Stimulated activated CD4-positive, alpha-beta T cell treated with anti-CD3 and anti-CD28 coated beads, Interleukin-15, amount 100 ng/mL, for 24 hours (primary cell): ENCODE measurements around the gene GK2.

ENCODE experiments used
- DNase-seq: peaks from one replicate; pipeline ENCODE4 v3.0.0-alpha.2; 2020

GK2 gene

GRCh38 chr4:79408063-79408462 lies at the start of gene GK2:
GK2 (minus strand) TSS chr4:79408228; CDS start chr4:79408200, 28 bp downstream.
- no peak for DNase-seq

- no peak for DNase-seq
These were observed 47.2 kb upstream of the GK2 start for GRCh38 chr4:79455216-79455615.

GRCh38 chr4:79454656-79455055 lies 46.6 kb upstream of the GK2 start:
- DNase-seq = no peak

GRCh38 chr4:79450053-79450452 lies 42.0 kb upstream of the GK2 start:
- no peak for DNase-seq

- no peak for DNase-seq
These were observed 38.1 kb upstream of the GK2 start for GRCh38 chr4:79446145-79446544.

GRCh38 chr4:79445371-79445781 lies 37.3 kb upstream of the GK2 start:
- DNase-seq = no peak

- DNase-seq = no peak
These were observed 34.4 kb upstream of the GK2 start for GRCh38 chr4:79442422-79442821.

- no peak for DNase-seq
These were observed 31.5 kb upstream of the GK2 start for GRCh38 chr4:79439489-79439888.

- DNase-seq = no peak
These were observed 23.8 kb upstream of the GK2 start for GRCh38 chr4:79431839-79432238.

GRCh38 chr4:79429113-79429903 lies 21.3 kb upstream of the GK2 start:
- no peak for DNase-seq

GRCh38 chr4:79426989-79427388 lies 19.0 kb upstream of the GK2 start:
- no peak for DNase-seq

- no peak for DNase-seq
These were observed 17.6 kb upstream of the GK2 start for GRCh38 chr4:79425586-79425985.

- DNase-seq = no peak
These were observed 13.5 kb upstream of the GK2 start for GRCh38 chr4:79421483-79421882.

- DNase-seq = no peak
These were observed 5.9 kb upstream of the GK2 start for GRCh38 chr4:79413886-79414285.

GRCh38 chr4:79413032-79413885 lies 5.2 kb upstream of the GK2 start:
- DNase-seq = no peak

- no peak for DNase-seq
These were observed 3.4 kb downstream of the GK2 start for GRCh38 chr4:79404666-79405065.

GRCh38 chr4:79403356-79403755 lies 4.7 kb downstream of the GK2 start:
- no peak for DNase-seq

GRCh38 chr4:79402332-79402851 lies 5.6 kb downstream of the GK2 start:
- no peak for DNase-seq

GRCh38 chr4:79399076-79399475 lies 9.0 kb downstream of the GK2 start:
- no peak for DNase-seq

GRCh38 chr4:79397951-79398350 lies 10.1 kb downstream of the GK2 start:
- no peak for DNase-seq

- no peak for DNase-seq
These were observed 11.2 kb downstream of the GK2 start for GRCh38 chr4:79396794-79397193.

- DNase-seq = no peak
These were observed 12.2 kb downstream of the GK2 start for GRCh38 chr4:79395841-79396240.

GRCh38 chr4:79390890-79391289 lies 17.1 kb downstream of the GK2 start:
- DNase-seq = no peak

GRCh38 chr4:79385641-79386040 lies 22.4 kb downstream of the GK2 start:
- no peak for DNase-seq
